IPS-NIHi11 (cell line): ENCODE data around the gene LMAN1L.
A peak's percentile ranks its signal among the peaks of the same experiment; 100 is the strongest.

Experiments used
- DNase-seq: peaks from one replicate; pipeline ENCODE4 v3.0.0; 2012; ENCODE audit warnings: mixed read lengths, low spot score

The LMAN1L gene

GRCh38 chr15:74838137-74838516, 25.5 kb downstream of the LMAN1L start:
- no peak for DNase-seq

- DNase-seq = no peak
Observed at GRCh38 chr15:74838746-74839525, 26.3 kb downstream of the LMAN1L start.

- no peak for DNase-seq
Observed at GRCh38 chr15:74839526-74840395, 27.1 kb downstream of the LMAN1L start.

DNA sequence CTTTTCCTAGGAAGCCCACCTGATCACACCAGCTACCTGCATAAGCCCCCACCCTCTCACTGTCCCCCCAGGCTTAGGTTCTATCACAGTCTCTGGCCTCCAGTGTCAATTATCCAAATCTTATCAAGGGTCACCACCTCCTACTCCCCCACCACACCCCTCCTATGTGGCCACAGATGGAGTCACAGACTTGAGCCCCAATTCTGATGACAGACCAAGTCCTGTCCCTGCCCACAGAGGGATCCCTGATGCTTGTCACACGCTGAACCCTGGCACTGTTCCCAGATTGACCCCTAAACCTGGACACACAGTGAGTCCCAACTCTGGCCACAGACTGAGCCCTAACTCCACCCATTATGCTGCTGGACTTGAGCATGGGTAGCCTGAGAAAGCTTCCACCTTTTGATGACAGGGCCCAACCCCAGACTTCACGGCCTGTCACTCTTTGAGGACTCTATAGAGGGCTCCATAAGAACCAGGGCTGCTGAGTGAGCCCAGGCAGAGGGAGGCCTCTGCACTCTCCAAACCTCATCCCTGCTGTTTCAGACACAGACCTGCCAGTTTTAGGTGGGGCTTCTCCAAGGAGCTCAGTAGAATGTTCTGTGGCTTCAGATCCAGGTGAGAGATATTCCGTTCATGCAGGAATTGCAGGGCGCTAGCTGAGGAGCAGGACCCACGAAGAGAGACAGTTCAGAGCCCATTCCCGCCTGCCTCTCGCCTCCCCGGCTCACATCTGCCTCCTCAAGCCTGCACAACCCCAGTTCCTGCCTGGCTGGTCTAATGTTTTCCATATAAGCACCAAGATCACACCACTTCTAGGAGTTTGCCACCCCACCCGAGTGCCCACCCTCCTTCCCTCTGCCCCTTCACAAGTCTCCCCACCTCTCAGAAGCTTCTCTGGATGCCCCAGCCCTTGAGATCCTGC, 28.5 kb downstream of the LMAN1L start:
- no peak for DNase-seq

GRCh38 chr15:74841891-74842373, 29.3 kb downstream of the LMAN1L start:
- DNase-seq = no peak

DNA sequence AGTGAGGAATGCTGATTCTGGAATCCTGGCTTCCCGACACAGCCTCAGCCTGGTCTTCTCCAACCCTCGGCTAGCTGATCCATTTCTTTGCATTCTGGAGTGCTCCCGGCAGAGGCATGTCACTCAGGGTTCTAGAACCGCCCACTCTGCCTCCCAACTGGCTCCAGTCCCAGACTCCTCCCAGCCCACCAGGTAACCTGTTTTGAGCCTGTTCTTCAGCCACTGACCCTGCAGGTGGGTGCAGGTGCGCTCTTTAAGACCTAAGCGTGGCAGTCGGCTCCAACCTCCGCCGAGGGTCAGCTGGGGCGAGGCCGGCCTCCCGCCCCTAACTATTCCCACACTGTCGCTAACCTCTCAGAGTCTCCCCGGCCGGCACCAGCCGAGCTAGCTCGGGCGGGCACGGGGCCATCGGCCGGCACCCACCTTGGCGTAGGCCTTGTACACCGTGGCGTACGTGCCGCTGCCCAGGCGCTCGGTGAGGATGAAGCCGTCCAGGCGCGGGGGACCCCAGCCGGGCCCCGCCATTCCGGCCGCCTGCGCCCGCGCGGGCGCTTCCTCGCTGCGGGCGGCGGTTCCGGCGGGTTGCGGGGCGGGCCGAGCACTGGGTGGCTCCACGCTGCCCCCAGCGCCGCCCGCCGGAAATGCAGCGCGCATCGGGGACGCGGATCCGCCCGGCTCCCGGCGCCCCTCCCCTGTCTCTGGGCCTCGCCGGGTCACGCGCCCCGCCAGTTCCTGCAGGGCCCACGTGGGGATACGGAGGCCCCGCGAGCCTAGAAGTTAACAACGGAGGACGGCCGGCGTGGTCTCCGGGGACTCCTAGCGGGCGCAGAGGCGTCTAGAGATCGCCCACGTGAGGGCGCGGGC, 30.2 kb downstream of the LMAN1L start, which contains the start of gene ULK3:
Gene ULK3 (minus strand): TSS at position 576 of the 864 bp plus-strand sequence. CDS start 51 bp downstream, at position 525.
- peak; percentile 98 for DNase-seq

GRCh38 chr15:74843445-74843828, 30.8 kb downstream of the LMAN1L start:
- DNase-seq = no peak

DNA sequence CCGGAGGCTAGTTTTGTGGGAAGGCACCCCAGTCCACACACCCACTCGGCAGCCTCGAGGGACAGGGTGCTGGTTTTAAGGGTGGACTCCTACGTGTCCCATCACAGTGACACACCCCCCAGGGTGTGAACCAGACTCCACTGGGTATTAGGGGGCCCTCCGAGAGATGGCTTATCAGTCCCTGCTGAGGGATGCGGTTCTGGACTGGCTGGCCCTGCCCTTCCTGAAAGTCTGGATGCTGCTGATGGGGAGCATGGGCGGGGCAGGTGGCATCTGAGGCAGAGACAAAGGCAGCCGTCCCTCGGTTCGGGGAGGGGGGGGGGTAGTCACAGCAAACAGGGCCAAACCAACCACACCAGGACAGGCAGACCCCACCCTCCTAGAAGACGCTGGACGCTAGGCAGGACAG, 31.3 kb downstream of the LMAN1L start:
- no peak for DNase-seq

DNA sequence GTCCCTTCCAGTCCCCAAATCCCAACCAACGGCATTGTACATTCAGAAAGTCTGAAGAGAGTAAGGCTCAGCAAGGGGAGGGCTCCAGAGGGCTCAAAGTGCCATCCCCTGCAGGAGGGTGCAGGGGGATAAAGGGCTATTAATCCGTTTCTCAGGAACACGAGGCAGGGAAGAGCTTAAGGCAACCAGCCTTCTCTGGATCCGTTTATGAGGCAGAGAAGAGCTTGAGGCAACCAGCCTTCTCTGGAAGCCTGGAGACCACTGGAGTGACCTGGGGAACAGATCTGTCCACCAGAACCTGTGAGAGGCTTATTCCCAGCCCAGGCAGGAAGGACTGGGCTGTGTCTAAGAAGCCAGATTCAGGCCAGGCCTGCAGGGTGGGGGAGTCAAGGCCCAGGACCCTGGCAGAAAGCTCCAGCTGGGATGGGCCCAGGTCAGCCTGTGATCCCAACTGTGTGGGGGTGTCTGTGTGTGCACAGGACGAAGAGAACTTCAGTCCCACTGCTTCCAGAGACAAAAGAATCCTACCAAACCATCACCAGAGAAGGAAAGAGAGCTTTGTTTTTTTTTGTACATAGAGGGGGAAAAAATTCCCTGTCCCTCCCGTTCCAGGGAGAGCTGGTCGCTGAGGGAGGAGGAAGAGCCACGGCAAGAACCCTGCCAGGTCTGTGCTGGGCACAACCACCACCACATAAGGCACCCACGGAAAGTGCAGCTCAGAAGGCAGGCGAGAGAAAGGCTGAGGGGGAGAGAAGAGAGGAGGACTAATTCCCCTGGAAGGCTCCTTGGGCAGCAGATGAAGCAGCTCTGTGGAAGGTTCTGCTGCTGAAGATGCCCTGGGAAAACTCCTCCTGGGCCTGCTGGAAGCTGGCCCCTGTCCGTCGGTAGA, 31.9 kb downstream of the LMAN1L start:
- DNase-seq = no peak

- no peak for DNase-seq
Observed at GRCh38 chr15:74845208-74845568, 32.6 kb downstream of the LMAN1L start.

- no peak for DNase-seq
Observed at GRCh38 chr15:74845581-74845980, 32.9 kb downstream of the LMAN1L start.

DNA sequence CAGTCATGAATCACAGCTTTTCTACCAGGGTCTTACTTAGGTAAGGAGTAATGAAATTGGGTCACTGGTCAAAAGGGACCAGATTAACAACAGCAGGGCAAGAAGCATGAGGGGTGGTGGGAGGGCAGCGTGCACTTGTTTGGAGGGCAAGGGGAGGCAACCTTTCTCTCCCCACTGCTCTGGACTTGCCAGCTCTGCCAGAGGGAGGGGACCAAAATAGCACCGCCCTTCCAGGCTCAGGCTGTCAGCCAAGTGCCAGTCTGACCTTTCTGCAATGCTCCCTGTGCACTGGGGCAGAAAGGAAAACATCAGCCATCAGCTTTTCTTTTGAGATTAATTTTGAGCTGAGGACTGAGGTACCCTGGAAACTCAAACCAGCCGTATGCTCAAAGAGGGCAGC, 34.8 kb downstream of the LMAN1L start:
- no peak for DNase-seq

DNA sequence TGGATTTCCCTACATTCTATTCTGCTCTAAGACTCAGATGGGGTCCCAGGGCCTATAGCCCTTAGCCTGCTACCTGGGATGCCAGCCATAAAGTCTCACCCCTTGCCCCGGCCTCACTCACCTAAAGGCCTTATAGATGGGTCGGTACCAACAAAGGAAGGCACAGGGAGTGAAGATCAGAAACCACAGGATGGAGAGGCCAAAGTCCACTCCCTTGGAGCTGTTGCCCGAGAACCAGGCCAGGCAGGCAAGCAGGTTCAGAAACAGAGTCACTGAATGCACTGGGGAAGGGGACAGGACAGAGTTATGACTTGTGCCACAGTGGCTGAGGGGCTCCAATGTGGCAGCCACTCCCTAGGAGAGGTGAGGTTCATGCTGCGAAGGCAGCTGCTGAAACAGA, 37.8 kb downstream of the LMAN1L start:
- no peak for DNase-seq

DNA sequence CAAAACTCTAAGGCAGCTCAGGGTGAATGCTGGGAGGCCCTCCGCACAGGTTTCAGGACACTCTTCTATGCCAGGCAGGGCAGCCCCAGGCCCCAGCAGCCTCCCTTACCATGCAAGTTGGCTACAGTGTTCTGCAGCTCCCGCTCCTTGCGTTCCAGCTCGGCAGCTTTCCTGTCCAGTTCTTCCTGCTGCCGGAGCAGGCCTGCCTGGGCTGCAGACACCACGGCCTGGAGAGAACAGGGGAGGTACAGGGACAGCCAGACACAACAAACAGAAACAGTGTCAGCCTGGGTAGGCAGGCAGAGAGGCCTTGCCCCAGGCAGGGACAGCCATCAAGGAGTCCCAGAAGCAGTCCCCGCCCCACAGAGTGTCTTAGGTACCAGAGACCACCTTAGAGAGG, 39.3 kb downstream of the LMAN1L start:
- no peak for DNase-seq

GRCh38 chr15:74854453-74855022, 41.9 kb downstream of the LMAN1L start:
- DNase-seq = no peak

- no peak for DNase-seq
Observed at GRCh38 chr15:74855857-74856256, 43.2 kb downstream of the LMAN1L start.

DNA sequence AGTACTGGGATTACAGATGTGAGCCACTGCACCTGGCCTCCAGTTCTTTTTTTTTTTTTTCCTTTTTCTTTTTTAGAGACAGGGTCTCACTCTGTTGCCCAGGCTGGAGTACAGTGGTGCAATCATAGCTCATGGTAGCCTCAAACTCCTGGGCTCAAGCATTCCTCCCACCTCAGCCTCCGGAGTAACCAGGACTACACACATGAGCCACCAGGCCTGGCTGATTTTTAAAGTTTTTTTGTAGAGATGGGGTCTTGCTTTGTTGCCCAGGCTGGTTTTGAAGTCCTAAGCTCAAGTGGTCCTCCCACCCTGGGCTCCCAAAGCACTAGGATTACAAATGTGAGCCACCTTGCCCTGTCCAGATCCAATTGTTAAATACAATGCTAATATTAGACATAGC, 43.9 kb downstream of the LMAN1L start:
- DNase-seq = no peak

DNA sequence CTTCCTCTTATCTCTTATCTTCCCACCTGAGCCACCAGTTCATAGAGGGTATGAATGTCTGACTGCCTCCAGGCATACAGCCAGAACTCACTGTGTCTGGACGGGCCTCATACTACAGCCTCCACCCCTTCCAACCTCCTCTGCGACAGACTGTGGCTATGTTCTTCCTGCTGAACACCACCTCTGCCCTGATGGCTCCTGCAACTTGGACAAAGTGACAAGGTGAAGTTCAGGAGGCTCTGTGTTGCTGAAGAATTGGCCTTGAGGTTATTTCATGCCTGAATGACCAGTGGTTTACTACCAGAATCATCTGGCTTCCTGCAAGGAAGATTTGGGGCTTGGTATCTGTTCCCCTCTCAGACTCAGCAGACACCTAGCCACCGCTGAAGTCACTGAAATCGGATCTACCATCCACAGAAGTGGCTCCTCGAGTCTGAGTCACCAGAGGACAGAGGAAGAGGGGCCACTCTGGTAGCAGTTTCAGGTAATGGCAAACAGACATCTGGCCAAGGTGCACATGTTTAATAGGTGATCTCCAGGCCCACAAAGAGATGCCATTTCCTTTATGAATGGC, 44.5 kb downstream of the LMAN1L start:
- DNase-seq = no peak

DNA sequence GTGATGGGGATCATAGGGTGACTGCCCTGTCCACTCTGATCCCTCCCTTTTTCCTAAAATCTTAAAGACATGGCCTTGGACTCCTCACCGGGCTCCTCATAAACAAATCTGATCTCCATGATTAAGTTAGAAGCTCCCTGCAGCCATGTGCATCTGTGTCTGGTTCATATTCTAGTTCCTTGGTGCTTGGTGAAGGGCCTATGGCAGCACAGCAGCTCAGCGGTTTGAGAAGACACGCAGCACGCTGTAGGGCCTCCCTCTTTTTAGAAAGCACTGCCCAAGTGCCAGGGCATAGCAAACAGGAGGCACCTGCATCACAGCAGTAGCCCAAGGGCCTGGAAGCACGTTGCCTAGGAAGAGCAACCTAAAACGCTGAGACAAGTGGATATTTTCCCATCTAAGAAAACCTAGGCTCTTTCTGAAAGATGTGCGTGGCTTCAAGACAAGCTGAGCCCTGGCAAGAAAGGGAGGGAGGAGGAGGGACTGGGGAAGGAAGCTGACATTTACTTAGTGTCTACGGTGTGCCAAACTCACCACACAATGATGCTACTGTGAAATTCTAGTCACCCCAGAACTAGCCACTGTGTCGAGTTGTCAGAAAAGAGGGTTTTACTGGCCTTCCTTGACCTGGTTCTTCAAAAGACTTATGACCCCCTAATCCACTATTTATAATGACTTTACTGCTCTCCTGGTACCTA, 45.2 kb downstream of the LMAN1L start:
- no peak for DNase-seq
